ENCODE results near the gene BEGAIN. TPM values are rescaled to one million over a fixed set of nuclear protein-coding genes. Genes with fewer than 3 reads are reported as not detected.

BEGAIN gene
- total and polyA plus RNA-seq, 4 donors = 0.27 to 1.6 (median 1.3) TPM

- H3K9ac ChIP-seq (ENCODE audit: insufficient read depth in 1 of 2, low read length in 2 of 2) = no peak overlapping the region
- DNase-seq (no peak), ATAC-seq (ENCODE audit: insufficient read depth, low FRiP score) (no peak)
- peaks cover 0 to 2% (median 0%) of the 10 kb centered on the region in 4 donors for H3K9me3 ChIP-seq (ENCODE audit: control insufficient read depth in 4 of 4, insufficient read depth in 3 of 4, low read length in 3 of 4)
- no peak overlapping the region for H3K27ac ChIP-seq (ENCODE audit: low read depth in 1 of 2, low read length in 1 of 2)
- no peak for TF ChIP-seq CTCF (IDR thresholded peaks at IDR 0.05; ENCODE audit: control extremely low read depth, extremely low read depth)
- H3K4me3 ChIP-seq = no peak overlapping the region
- H3K36me3 ChIP-seq (ENCODE audit: control insufficient read depth in 4 of 4, insufficient read depth in 4 of 4, low read length in 4 of 4) = peaks cover 0 to 7% (median 0%) of the 10 kb centered on the region in 4 donors
- H3K4me1 ChIP-seq (ENCODE audit: control insufficient read depth in 5 of 5, insufficient read depth in 5 of 5, low read length in 5 of 5) = no peaks in the 10 kb centered on the region
- no peaks in the 10 kb centered on the region for H3K27me3 ChIP-seq (ENCODE audit: control insufficient read depth in 3 of 3, insufficient read depth in 3 of 3, low read length in 2 of 3)
Measured at GRCh38 chr14:100487304-100487703, 99.9 kb downstream of the BEGAIN start.

Small RNA genes within 50 kb of the gene (small RNA-seq; reads per million reads assigned to genes)
- gene RN7SKP92 (ENCODE audit: low replicate concordance) = not detected

Other genes with a start within 250 kb of the BEGAIN start
- 10 to 100 TPM; 12.1 to 12.6 TPM for gene WDR25, start 210.9 kb downstream of the BEGAIN start, total RNA-seq
- 1 to 10 TPM; 6.1 to 7.7 TPM for gene WDR25, start 210.9 kb downstream of the BEGAIN start, polyA plus RNA-seq
- gene DLK1, start 139.5 kb upstream of the BEGAIN start, total RNA-seq = 1 to 10 TPM; 1.2 to 9.9 TPM
- under 1 TPM in 1 of 2 donors, not detected in 1; 0.05 TPM for gene DLK1, start 139.5 kb upstream of the BEGAIN start, polyA plus RNA-seq
- gene MEG3, start 238.7 kb upstream of the BEGAIN start, total RNA-seq = 100 to 1,000 TPM in 1 of 2 donors, 1 to 10 TPM in 1; 8.0 to 267 TPM
- 10 to 100 TPM in 1 of 2 donors, 1 to 10 TPM in 1; 5.9 to 21.6 TPM for gene MEG3, start 238.7 kb upstream of the BEGAIN start, polyA plus RNA-seq

All from lung (tissue), 13 donors.